K562 (cell line): ENCODE measurements around the gene CDK11A. TPM values are rescaled to one million over a fixed set of nuclear protein-coding genes. Genes with fewer than 3 reads are reported as not detected.

Source experiments
- ATAC-seq: fragments of 200-7000 bp; cut with Tn5 transposase; 3 replicates; pipeline ENCODE4 v1.9.1; 2020; ENCODE audit warnings: moderate library complexity
- BruUV-seq: library from RNA; stranded (reverse); fragments of 400-500 nt; replicated peaks from 2 replicates; lab custom pipeline; 2021; lab: Mats Ljungman, UMichigan
- CTCF ChIA-PET: fragments of 300-600 bp; formaldehyde crosslinking; extraction: SDS; loops from one replicate; lab custom pipeline; 2021; ENCODE audit warnings: low intra/inter-chr PET ratio; lab: Yijun Ruan, JAX
- POLR2A ChIA-PET: fragments of 300-600, 350-650 bp; sonication (Branson Sonifier 250); formaldehyde crosslinking; extraction: SDS; loops from one replicate; lab custom pipeline; 2021; ENCODE audit warnings: antibody characterized with exemption, inconsistent platforms; lab: Yijun Ruan, JAX
- DNase-seq, 4 experiments: peaks; one replicate each; pipeline versions ENCODE4 v3.0.0 to v3.0.0-alpha.2; 2011 to 2018; ENCODE audit warnings: low spot score in 3 of 4, mixed read lengths in 3 of 4; ENCODE audit errors: extremely low read depth in 1 of 4
- FAIRE-seq: peaks from 2 replicates; lab custom pipeline; 2011; peaks lifted over from hg19 to GRCh38; lab: Jason Lieb, UNC
- H2AFZ ChIP-seq: 2 replicates; pipeline ENCODE4 v1.6.0; 2011; ENCODE audit warnings: low read depth, low read length, control low read depth, inconsistent platforms
- H3K27ac ChIP-seq: fragments of 200-600 bp; 3 replicates; pipeline ENCODE4 v1.8.0; 2011; ENCODE audit warnings: low read depth, mild to moderate bottlenecking, control low read depth, inconsistent platforms, low read length, moderate library complexity, mixed read lengths; ENCODE audit errors: extremely low read depth
- H3K27me3 ChIP-seq, 2 experiments: fragments of 300-600 bp in 1 of 2; 2 replicates in 1 of 2; 3 replicates in 1 of 2; pipeline versions ENCODE4 v1.6.0 to v1.8.0; 2011; ENCODE audit warnings: inconsistent platforms in 2 of 2, low read length in 2 of 2, mild to moderate bottlenecking in 1 of 2, mixed read lengths in 1 of 2, moderate library complexity in 1 of 2; ENCODE audit not compliant: control insufficient read depth in 2 of 2, insufficient read depth in 2 of 2
- H3K36me3 ChIP-seq: fragments of 300-600 bp; 3 replicates; pipeline ENCODE4 v1.8.0; 2011; ENCODE audit warnings: mild to moderate bottlenecking, low read length, inconsistent platforms; ENCODE audit not compliant: control insufficient read depth, insufficient read depth
- H3K4me1 ChIP-seq, 2 experiments: fragments of 200-600 bp in 1 of 2; replicated peaks in 1 of 2; 2 replicates in 1 of 2; 3 replicates in 1 of 2; pipeline versions ENCODE4 v1.5.1 to v1.8.0; 2011; ENCODE audit warnings: inconsistent platforms in 2 of 2, low read length in 2 of 2, mild to moderate bottlenecking in 1 of 2, mixed read lengths in 1 of 2, moderate library complexity in 1 of 2; ENCODE audit not compliant: control insufficient read depth in 2 of 2, insufficient read depth in 2 of 2
- H3K4me2 ChIP-seq: 2 replicates; pipeline ENCODE4 v1.6.1; 2011; ENCODE audit warnings: low read length, control low read depth, inconsistent platforms, mixed read lengths; ENCODE audit not compliant: insufficient read depth
- H3K4me3 ChIP-seq: fragments of 200-600 bp; sonication (generic), shearing (Covaris generic); 2 replicates; pipeline ENCODE4 v1.5.1; 2016; ENCODE audit warnings: control low read depth, inconsistent platforms
- H3K79me2 ChIP-seq: fragments of 200-600 bp; 3 replicates; pipeline ENCODE4 v1.8.0; 2011; ENCODE audit warnings: low read length, inconsistent platforms; ENCODE audit not compliant: control insufficient read depth, insufficient read depth
- H3K9ac ChIP-seq, 2 experiments: 2 replicates each; pipeline versions ENCODE4 v1.6.0 to v1.6.1; 2011; ENCODE audit warnings: low read depth in 2 of 2, low read length in 2 of 2, control low read depth in 1 of 2, inconsistent platforms in 1 of 2, mild to moderate bottlenecking in 1 of 2, mixed read lengths in 1 of 2; ENCODE audit not compliant: insufficient read depth in 1 of 2
- H3K9me1 ChIP-seq: one replicate; pipeline ENCODE4 v1.6.0; 2011; ENCODE audit warnings: inconsistent platforms, mild to moderate bottlenecking, low read length, moderate library complexity; ENCODE audit not compliant: control insufficient read depth, insufficient read depth
- H3K9me3 ChIP-seq: replicated peaks from 2 replicates; pipeline ENCODE4 v1.5.1; 2011; ENCODE audit warnings: low read depth, low read length, inconsistent platforms; ENCODE audit not compliant: control insufficient read depth, insufficient read depth
- H4K20me1 ChIP-seq: replicated peaks from 2 replicates; pipeline ENCODE4 v1.6.1; 2011; ENCODE audit warnings: low read length, inconsistent platforms, mixed read lengths; ENCODE audit not compliant: control insufficient read depth, insufficient read depth
- CBX3 ChIP-seq, 2 experiments: IDR thresholded peaks; 1 replicate in 1 of 2; 2 replicates in 1 of 2; pipeline ENCODE4 v1.6.1; 2012; ENCODE audit warnings: inconsistent platforms in 2 of 2, low read length in 2 of 2, borderline replicate concordance in 1 of 2, control low read depth in 1 of 2
- CTCF ChIP-seq, 3 experiments: IDR thresholded peaks in 2 of 3; conservative IDR thresholded peaks in 1 of 3; 2 replicates each; pipeline ENCODE4 v1.5.1; 2011 to 2012; ENCODE audit warnings: low read length in 3 of 3, mild to moderate bottlenecking in 3 of 3, control low read depth in 2 of 3, improper control_type of control experiment in 1 of 3, inconsistent platforms in 1 of 3, low read depth in 1 of 3, mixed read lengths in 1 of 3, moderate library complexity in 1 of 3; ENCODE audit not compliant: insufficient read depth in 2 of 3
- FOXM1 ChIP-seq, 2 experiments: fragments of 450-650 bp in 1 of 2; sonication (generic) in 1 of 2; formaldehyde crosslinking in 1 of 2; IDR thresholded peaks; 2 replicates each; pipeline versions ENCODE4 v1.6.1 to v1.9.0; 2017 to 2022; ENCODE audit warnings: low read depth in 2 of 2, mild to moderate bottlenecking in 2 of 2, missing genetic modification reagents in 1 of 2, moderate library complexity in 1 of 2
- MAZ ChIP-seq, 2 experiments: fragments of 450-650 bp in 1 of 2; sonication (generic) in 1 of 2; formaldehyde crosslinking; IDR thresholded peaks in 1 of 2; conservative IDR thresholded peaks in 1 of 2; 2 replicates each; pipeline versions ENCODE4 v1.4.0 to v1.5.0; 2020; ENCODE audit warnings: mild to moderate bottlenecking in 1 of 2, missing genetic modification reagents in 1 of 2
- NFIC ChIP-seq: fragments of 450-650 bp; IDR thresholded peaks from 2 replicates; pipeline ENCODE4 v1.6.1; 2017; ENCODE audit warnings: mild to moderate bottlenecking, inconsistent platforms
- NR2C1 ChIP-seq, 2 experiments: fragments of 450-650 bp; IDR thresholded peaks; 2 replicates each; pipeline ENCODE4 v1.6.1; 2017; ENCODE audit warnings: mild to moderate bottlenecking in 2 of 2, antibody characterized with exemption in 1 of 2, inconsistent platforms in 1 of 2, missing compliant biosample characterization in 1 of 2, missing genetic modification characterization in 1 of 2
- NR2C2 ChIP-seq, 2 experiments: fragments of 200-800 bp in 1 of 2; sonication (Bioruptor generic) in 1 of 2; sonication (generic) in 1 of 2; formaldehyde crosslinking in 1 of 2; IDR thresholded peaks; 2 replicates each; pipeline versions ENCODE4 v1.6.1 to v1.8.0; 2016 to 2022; ENCODE audit warnings: mild to moderate bottlenecking in 1 of 2, missing compliant biosample characterization in 1 of 2, missing genetic modification characterization in 1 of 2, missing genetic modification reagents in 1 of 2
- TAF7 ChIP-seq: fragments of 450-650 bp; IDR thresholded peaks from 2 replicates; pipeline ENCODE4 v1.6.1; 2016; ENCODE audit warnings: missing genetic modification characterization, missing compliant biosample characterization
- TCF15 ChIP-seq: fragments of 250-450 bp; sonication (Bioruptor Pico); IDR thresholded peaks from 2 replicates; pipeline ENCODE4 v1.8.0; 2022; ENCODE audit warnings: moderate library complexity, mild to moderate bottlenecking, inconsistent platforms
- TRIM24 ChIP-seq, 2 experiments: fragments of 450-650 bp; IDR thresholded peaks; 2 replicates each; pipeline ENCODE4 v1.6.1; 2016
- U2AF1 ChIP-seq: fragments of 200-400 bp; formaldehyde crosslinking; optimal IDR thresholded peaks from 2 replicates; pipeline ENCODE3; 2017; ENCODE audit warnings: mild to moderate bottlenecking, low read depth, low read length, moderate library complexity
- ZFX ChIP-seq: sonication (generic); formaldehyde crosslinking; IDR thresholded peaks from 2 replicates; pipeline ENCODE4 v1.8.0; 2022; ENCODE audit warnings: mild to moderate bottlenecking, missing genetic modification reagents, moderate library complexity
- WGBS: fragments of 100-300 bp; shearing (Covaris generic); methylation state at CpG from one replicate; pipeline ENCODE4 v1.1.6; 2016; ENCODE audit warnings: low coverage, mixed read lengths; ENCODE audit not compliant: insufficient coverage; ENCODE audit errors: missing lambda C conversion rate; 5-methylcytosine and 5-hydroxymethylcytosine counted together
- in situ Hi-C: fragments of 300-500 bp; cut with MboI; formaldehyde crosslinking; loops from 4 replicates; pipeline ENCODE4 v1.15.0; 2018; ENCODE audit warnings: inconsistent platforms, mixed read lengths
- intact Hi-C: fragments of 100-400 bp; cut with micrococcal nuclease; formaldehyde crosslinking; loops from 2 replicates; pipeline ENCODE4 v1.14.2; 2022
- polyA plus RNA-seq, 8 experiments: library from polyadenylated mRNA; depleted of rRNA in 4 of 8; stranded (reverse) in 5 of 8; unstranded in 3 of 8; fragments of >200 nt; fragmentation: Nextera tagmentation in 2 of 8; fragmentation: Illumina TruSeq in 1 of 8; extraction: Ambion mirVana in 2 of 8; extraction: Trizol in 1 of 8; gene quantifications; 2 replicates each; pipeline versions ENCODE4 v1.2.1 to v1.2.3, GENCODE V29; 2011 to 2014; ENCODE audit warnings: inconsistent platforms in 1 of 8, missing spikeins in 1 of 8
- total RNA-seq, 7 experiments: library from RNA; depleted of rRNA in 6 of 7; stranded (reverse); fragments of >200 nt in 6 of 7; fragmentation: Illumina TruSeq in 2 of 7; extraction: Trizol in 2 of 7; gene quantifications; 2 replicates each; pipeline versions ENCODE4 v1.2.1 to v1.2.3, GENCODE V29; 2011 to 2021; ENCODE audit warnings: low replicate concordance in 1 of 7
- TF ChIP-seq, protein P1 (sequence below): sonication (generic); formaldehyde crosslinking; IDR thresholded peaks from 2 replicates; pipeline ENCODE4 v1.8.1; 2023; ENCODE audit warnings: mild to moderate bottlenecking, missing genetic modification reagents
- TF ChIP-seq, protein P2 (sequence below): sonication (generic); formaldehyde crosslinking; IDR thresholded peaks from 2 replicates; pipeline ENCODE4 v1.9.0; 2022; ENCODE audit warnings: mild to moderate bottlenecking, missing genetic modification reagents

CDK11A gene
- total and polyA plus RNA-seq, 9 of the 15 experiments (the other 6 are each of a cell fraction or from before 2014, with no cell fraction given) = 4.5 to 71.0 (median 43.9) TPM

DNA sequence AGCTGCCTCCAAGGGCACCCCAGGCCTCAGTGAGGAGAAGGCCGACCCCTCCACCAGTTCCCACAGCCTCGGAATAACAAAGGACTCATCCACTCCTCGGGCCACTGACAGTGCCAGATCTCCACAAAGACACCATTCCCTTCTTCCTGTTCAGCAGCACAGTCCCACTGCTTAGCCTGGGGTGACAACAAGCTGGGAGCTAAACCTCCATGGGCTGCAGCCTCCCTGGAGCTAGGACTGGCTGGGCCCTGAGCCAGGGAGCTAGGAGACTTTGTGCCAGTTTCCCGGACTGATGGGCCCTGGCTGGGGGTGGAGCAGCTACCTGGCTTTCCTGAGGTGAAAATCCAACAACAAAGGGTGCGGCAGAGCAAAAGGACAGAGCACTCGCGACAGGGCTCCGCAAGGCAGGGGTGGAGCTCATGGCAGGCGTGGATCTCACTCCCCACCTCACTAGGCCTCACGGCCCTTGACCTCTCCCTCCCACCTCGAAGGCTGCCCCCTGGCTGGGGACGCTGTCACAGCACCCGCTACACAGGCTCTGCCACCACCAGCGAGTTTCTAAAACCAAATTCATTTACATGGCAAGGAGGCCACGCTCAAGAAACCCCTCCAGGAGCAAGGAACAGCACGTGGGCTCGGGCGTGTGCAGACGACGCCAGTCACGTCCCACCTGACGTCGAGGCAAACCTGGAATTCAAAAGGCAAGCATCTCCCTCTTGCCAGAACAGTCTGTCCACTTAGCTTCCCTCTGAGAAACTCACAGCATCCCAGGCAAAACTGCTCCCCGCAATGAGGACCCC, 45.4 kb downstream of the CDK11A start:
- no peak overlapping the region for H2AFZ ChIP-seq
- no peaks in the 10 kb centered on the region for H3K27me3 ChIP-seq
- ChIA-PET CTCF (no interaction called here), POLR2A (interaction anchor here (0.6 kb wide), 2 partner anchors 95 to 207 kb away, joined by 3 read pairs; no protein-coding TSS in a partner anchor)
- peak overlapping the region in 1 of 2 experiments; percentile 57; a peak in 3 of 4 replicates for H3K9ac ChIP-seq
- no peak overlapping the region; the same call in 2 of the 3 replicates for H3K27ac ChIP-seq
- H3K9me1 ChIP-seq = peaks cover 6% of the 10 kb centered on the region
- intact Hi-C loops (no loop called here), in situ Hi-C loops (no loop called here)
- H4K20me1 ChIP-seq = 0 out of 2 replicates have a peak, but pooled peaks cover 2% of the 10 kb centered on the region
- no peak for FAIRE-seq
- 82% methylated on average over 24 of the region's 24 CpGs for WGBS
- peak; percentile 41 to 78 (median 64) for DNase-seq
- ATAC-seq = peak; percentile 84
- no peaks in the 10 kb centered on the region; the same call in 1 of the 2 replicates for H3K9me3 ChIP-seq
- peaks cover 2% of the 10 kb centered on the region; the same call in 1 of the 3 replicates for H3K36me3 ChIP-seq
- no peak overlapping the region for H3K4me2 ChIP-seq
- H3K4me1 ChIP-seq = peaks cover 3 to 32% of the 10 kb centered on the region in 2 experiments; a peak in 4 of 5 replicates
- no peak overlapping the region for H3K4me3 ChIP-seq
- peaks cover 21% of the 10 kb centered on the region for H3K79me2 ChIP-seq
- no TSS peak for BruUV-seq
- no peak for TF ChIP-seq TRIM24 (IDR thresholded peaks at IDR 0.05)
- peak; percentile 24; the same call in 1 of the 2 replicates for TF ChIP-seq ZFX
- TF ChIP-seq TCF15 (CRISPR knock-in tag) = no peak
- TF ChIP-seq, protein P1, sequence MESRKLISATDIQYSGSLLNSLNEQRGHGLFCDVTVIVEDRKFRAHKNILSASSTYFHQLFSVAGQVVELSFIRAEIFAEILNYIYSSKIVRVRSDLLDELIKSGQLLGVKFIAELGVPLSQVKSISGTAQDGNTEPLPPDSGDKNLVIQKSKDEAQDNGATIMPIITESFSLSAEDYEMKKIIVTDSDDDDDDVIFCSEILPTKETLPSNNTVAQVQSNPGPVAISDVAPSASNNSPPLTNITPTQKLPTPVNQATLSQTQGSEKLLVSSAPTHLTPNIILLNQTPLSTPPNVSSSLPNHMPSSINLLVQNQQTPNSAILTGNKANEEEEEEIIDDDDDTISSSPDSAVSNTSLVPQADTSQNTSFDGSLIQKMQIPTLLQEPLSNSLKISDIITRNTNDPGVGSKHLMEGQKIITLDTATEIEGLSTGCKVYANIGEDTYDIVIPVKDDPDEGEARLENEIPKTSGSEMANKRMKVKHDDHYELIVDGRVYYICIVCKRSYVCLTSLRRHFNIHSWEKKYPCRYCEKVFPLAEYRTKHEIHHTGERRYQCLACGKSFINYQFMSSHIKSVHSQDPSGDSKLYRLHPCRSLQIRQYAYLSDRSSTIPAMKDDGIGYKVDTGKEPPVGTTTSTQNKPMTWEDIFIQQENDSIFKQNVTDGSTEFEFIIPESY (CRISPR knock-in tag) = peak; percentile 98
- TF ChIP-seq NR2C1 (IDR thresholded peaks at IDR 0.05) = peak; percentile 93
- peak; percentile 89 for TF ChIP-seq NR2C1 (tag; IDR thresholded peaks at IDR 0.05)
- TF ChIP-seq FOXM1 (IDR thresholded peaks at IDR 0.05; ENCODE audit: low read depth) = no peak
- TF ChIP-seq FOXM1 (CRISPR knock-in tag; IDR thresholded peaks at IDR 0.05; ENCODE audit: low read depth) = no peak
- 0 out of 2 replicates have a peak, but pooled peaks have one; percentile 5 for TF ChIP-seq NFIC
- peak; percentile 25 to 54 (median 45); a peak in 5 of 6 replicates for TF ChIP-seq CTCF (IDR thresholded peaks at IDR 0.05 in 2 of 3, conservative IDR thresholded peaks at IDR 0.05 in 1 of 3; ENCODE audit: insufficient read depth in 2 of 3, low read depth in 1 of 3, low read length in 3 of 3)
- no peak for TF ChIP-seq TAF7 (tag)
- no peak for TF ChIP-seq U2AF1
- TF ChIP-seq MAZ (CRISPR knock-in tag; conservative IDR thresholded peaks at IDR 0.05 in 1 of 2, IDR thresholded peaks at IDR 0.05 in 1 of 2) = peak in 1 of 2 experiments; percentile 19; a peak in 1 of 4 replicates
- peak in 1 of 2 experiments; percentile 22; a peak in 1 of 3 replicates for TF ChIP-seq CBX3 (IDR thresholded peaks at IDR 0.05; ENCODE audit: borderline replicate concordance in 1 of 2, low read length in 2 of 2)
- TF ChIP-seq NR2C2 (CRISPR knock-in tag; IDR thresholded peaks at IDR 0.05) = peak; percentile 77
- peak; percentile 64; the same call in 1 of the 2 replicates for TF ChIP-seq NR2C2 (tag; IDR thresholded peaks at IDR 0.05)
- TF ChIP-seq, protein P2, sequence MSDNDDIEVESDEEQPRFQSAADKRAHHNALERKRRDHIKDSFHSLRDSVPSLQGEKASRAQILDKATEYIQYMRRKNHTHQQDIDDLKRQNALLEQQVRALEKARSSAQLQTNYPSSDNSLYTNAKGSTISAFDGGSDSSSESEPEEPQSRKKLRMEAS = peak; percentile 19; the same call in 1 of the 2 replicates
